Transverse colon (tissue), 4 donors: ENCODE data around the gene BAIAP2. TPM values are rescaled to one million over a fixed set of nuclear protein-coding genes. Genes with fewer than 3 reads are reported as not detected.

ENCODE experiments used
- DNase-seq: peaks from one replicate; pipeline ENCODE4 v3.0.0-alpha.2; 2019
- H3K27ac ChIP-seq, 4 donors: fragments of 200-600 bp; sonication (generic); 2 replicates each; pipeline ENCODE4 v1.5.1; 2016 to 2018; ENCODE audit warnings: inconsistent platforms in 4 of 4
- H3K27me3 ChIP-seq: fragments of 200-600 bp; sonication (generic); 2 replicates; pipeline ENCODE4 v1.5.1; 2017; ENCODE audit warnings: inconsistent platforms
- H3K36me3 ChIP-seq, 4 donors: fragments of 200-600 bp; sonication (generic); 2 replicates each; pipeline ENCODE4 v1.5.1; 2017 to 2019; ENCODE audit warnings: inconsistent platforms in 4 of 4
- H3K4me1 ChIP-seq, 4 donors: fragments of 200-600 bp; sonication (generic); 2 replicates each; pipeline ENCODE4 v1.5.1; 2017 to 2020; ENCODE audit warnings: inconsistent platforms in 4 of 4
- H3K4me3 ChIP-seq, 4 donors: fragments of 200-600 bp; sonication (generic); 1 replicate in 1 of 4; 2 replicates in 3 of 4; pipeline versions ENCODE4 v1.5.1 to v1.6.1; 2017 to 2019; ENCODE audit warnings: inconsistent platforms in 4 of 4
- H3K9me3 ChIP-seq, 2 donors: fragments of 200-600 bp; sonication (generic); 2 replicates each; pipeline ENCODE4 v1.5.1; 2017 to 2019; ENCODE audit warnings: inconsistent platforms in 2 of 2
- CTCF ChIP-seq, 5 experiments: fragments of 200-600 bp in 3 of 5; fragments of 450-650 bp in 2 of 5; sonication (generic) in 3 of 5; IDR thresholded peaks; 1 replicate in 2 of 5; 2 replicates in 3 of 5; pipeline ENCODE4 v1.5.1; 2016 to 2017; ENCODE audit warnings: antibody characterized with exemption in 5 of 5, inconsistent platforms in 3 of 5, mild to moderate bottlenecking in 2 of 5, moderate library complexity in 1 of 5
- EP300 ChIP-seq: sonication (generic); formaldehyde crosslinking; IDR thresholded peaks from one replicate; pipeline ENCODE4 v1.6.1; 2017; ENCODE audit warnings: antibody characterized with exemption, low read depth
- POLR2A ChIP-seq: fragments of 450-650 bp; IDR thresholded peaks from one replicate; pipeline ENCODE4 v1.6.1; 2016; ENCODE audit warnings: antibody characterized with exemption, mild to moderate bottlenecking, moderate library complexity
- POLR2AphosphoS5 ChIP-seq, 3 donors: sonication (generic); formaldehyde crosslinking; IDR thresholded peaks; one replicate each; pipeline ENCODE4 v1.6.1; 2016; ENCODE audit warnings: antibody characterized with exemption in 3 of 3
- WGBS, 2 donors: methylation state at CpG; one replicate each; pipeline ENCODE4 v1.1.5; 2018; ENCODE audit warnings: low coverage in 1 of 2; 5-methylcytosine and 5-hydroxymethylcytosine counted together
- in situ Hi-C, 4 donors: fragments of 200-750 bp; cut with MboI; loops; one replicate each; pipeline versions ENCODE4 v1.15.0 to v1.15.1; 2017; ENCODE audit warnings: low sequenced_read_pairs in 3 of 4, low pct_ligation_motif_present in 1 of 4, low pct_unique_long_range_greater_than_20kb in 1 of 4
- intact Hi-C: fragments of 100-400 bp; cut with DNase I; formaldehyde crosslinking; loops from one replicate; pipeline ENCODE4 v1.15.1; 2023; ENCODE audit warnings: low total_unique reads
- total RNA-seq, 4 donors: library from RNA; depleted of rRNA; stranded (reverse); fragments of >200 nt; gene quantifications; one replicate each; pipeline ENCODE4 v1.1.0, GENCODE V29; 2016

Gene BAIAP2
- total RNA-seq, 4 donors from 2014 or later: 11.7 to 62.1 (median 39.6) TPM

- Histone ChIP-seq H3K4me3 (no peak overlapping the region), H3K27me3 (no peaks in the 10 kb centered on the region), H3K36me3 (no peaks in the 10 kb centered on the region), H3K4me1 (peaks cover 22 to 52% (median 45%) of the 10 kb centered on the region in 4 donors), H3K27ac (peak overlapping the region; percentile 70 to 76 (median 75)), H3K9me3 (no peaks in the 10 kb centered on the region)
- peak; percentile 72 for DNase-seq
- intact Hi-C loops (loop anchor here (2.0 to 5.0 kb wide), 2 partner anchors 72 to 104 kb away; partner anchors contain the start of gene CHMP6), in situ Hi-C loops (loop anchor here in 2 of 4 donors (10.0 kb wide), 1 partner anchor 70 kb away; no protein-coding TSS in a partner anchor)
- TF ChIP-seq EP300 (no peak), CTCF (IDR thresholded peaks at IDR 0.05) (no peak), POLR2A (no peak), POLR2AphosphoS5 (IDR thresholded peaks at IDR 0.05) (peak; percentile 40 to 61 (median 48))
- WGBS, 2 donors: 41% methylated on average over 29 of the region's 33 CpGs; no CpG with 5 or more reads in 1 of the 2 donors
Measured at GRCh38 chr17:81094509-81095382, 59.8 kb downstream of the BAIAP2 start.

GRCh38 chr17:81095383-81095762 is 60.4 kb downstream of the BAIAP2 start:
- Histone ChIP-seq H3K36me3 (peaks cover 0 to 5% (median 0%) of the 10 kb centered on the region in 4 donors), H3K27ac (peak overlapping the region; percentile 70 to 76 (median 75)), H3K4me1 (peaks cover 22 to 47% (median 41%) of the 10 kb centered on the region in 4 donors), H3K4me3 (no peak overlapping the region), H3K9me3 (no peaks in the 10 kb centered on the region), H3K27me3 (no peaks in the 10 kb centered on the region)
- no peak for TF ChIP-seq POLR2A
- no peak for DNase-seq
- in situ Hi-C loops (loop anchor here in 2 of 4 donors (10.0 kb wide), 1 partner anchor 71 kb away; no protein-coding TSS in a partner anchor), intact Hi-C loops (loop anchor here (2.0 to 5.0 kb wide), 2 partner anchors 73 to 105 kb away; partner anchors contain the start of gene CHMP6)
- 57% methylated on average over 13 of the region's 13 CpGs; no CpG with 5 or more reads in 1 of the 2 donors for WGBS, 2 donors

- no peak for TF ChIP-seq POLR2AphosphoS5 (IDR thresholded peaks at IDR 0.05)
- TF ChIP-seq CTCF (IDR thresholded peaks at IDR 0.05): no peak
- no peak for TF ChIP-seq EP300
- no peak for TF ChIP-seq POLR2A
- 67 to 91% methylated on average over 3 to 7 of the region's 7 CpGs for WGBS, 2 donors
- Histone ChIP-seq H3K27me3 (no peaks in the 10 kb centered on the region), H3K4me1 (peaks cover 22 to 44% (median 37%) of the 10 kb centered on the region in 4 donors), H3K27ac (peak overlapping the region; percentile 58 to 76 (median 73)), H3K36me3 (peaks cover 0 to 8% (median 0%) of the 10 kb centered on the region in 4 donors), H3K4me3 (peak overlapping the region in 1 of 4 donors; percentile 6), H3K9me3 (no peaks in the 10 kb centered on the region)
- no peak for DNase-seq
- in situ Hi-C loops (loop anchor here in 2 of 4 donors (10.0 kb wide), 1 partner anchor 72 kb away; no protein-coding TSS in a partner anchor), intact Hi-C loops (loop anchor here (5.0 kb wide), 1 partner anchor 74 kb away; no protein-coding TSS in a partner anchor)
Measured at GRCh38 chr17:81096741-81097133, 61.8 kb downstream of the BAIAP2 start.

- Histone ChIP-seq H3K4me3 (peak overlapping the region in 1 of 4 donors; percentile 6), H3K27me3 (no peaks in the 10 kb centered on the region), H3K4me1 (peaks cover 22 to 44% (median 37%) of the 10 kb centered on the region in 4 donors), H3K27ac (peak overlapping the region; percentile 58 to 76 (median 73)), H3K36me3 (peaks cover 0 to 8% (median 0%) of the 10 kb centered on the region in 4 donors), H3K9me3 (no peaks in the 10 kb centered on the region)
- in situ Hi-C loops: loop anchor here in 2 of 4 donors (10.0 kb wide), 1 partner anchor 73 kb away; no protein-coding TSS in a partner anchor
- DNase-seq: peak; percentile 68
- TF ChIP-seq POLR2A: no peak
- TF ChIP-seq EP300: no peak
- TF ChIP-seq CTCF (IDR thresholded peaks at IDR 0.05): peak; percentile 45 to 65 (median 61)
- TF ChIP-seq POLR2AphosphoS5 (IDR thresholded peaks at IDR 0.05): no peak
- intact Hi-C loops: loop anchor here (5.0 kb wide), 1 partner anchor 75 kb away; no protein-coding TSS in a partner anchor
- 24 to 70% methylated on average over 2 to 31 of the region's 31 CpGs for WGBS, 2 donors
Measured at GRCh38 chr17:81097134-81097942, 62.4 kb downstream of the BAIAP2 start.
